H9 (cell line): ENCODE measurements around the gene MT1F. TPM values are rescaled to one million over a fixed set of nuclear protein-coding genes. Genes with fewer than 3 reads are reported as not detected.

Experiments
- DNase-seq: peaks from one replicate; pipeline ENCODE4 v3.0.0-alpha.2; 2017
- H2AFZ ChIP-seq: one replicate; pipeline ENCODE4 v1.6.1; 2013; ENCODE audit warnings: mild to moderate bottlenecking, low read length, control low read depth, moderate library complexity
- H2AK5ac ChIP-seq: 2 replicates; pipeline ENCODE4 v1.6.1; 2013; ENCODE audit warnings: low read length, control low read depth, mixed read lengths; ENCODE audit not compliant: insufficient read length
- H2BK120ac ChIP-seq: one replicate; pipeline ENCODE4 v1.6.1; 2013; ENCODE audit warnings: low read depth, mild to moderate bottlenecking, low read length, control low read depth, inconsistent platforms; ENCODE audit not compliant: poor library complexity, severe bottlenecking
- H2BK12ac ChIP-seq: 2 replicates; pipeline ENCODE4 v1.6.1; 2013; ENCODE audit warnings: low read length, control low read depth, mixed read lengths, low read depth; ENCODE audit not compliant: insufficient read length
- H2BK15ac ChIP-seq: 2 replicates; pipeline ENCODE4 v1.6.1; 2013; ENCODE audit warnings: low read depth, low read length, control low read depth
- H2BK20ac ChIP-seq: one replicate; pipeline ENCODE4 v1.6.1; 2013; ENCODE audit warnings: low read depth, mild to moderate bottlenecking, low read length, control low read depth, inconsistent platforms; ENCODE audit not compliant: poor library complexity, severe bottlenecking
- H2BK5ac ChIP-seq: 2 replicates; pipeline ENCODE4 v1.6.1; 2013; ENCODE audit warnings: low read length, control low read depth, mixed read lengths; ENCODE audit not compliant: insufficient read length
- H3K14ac ChIP-seq: 2 replicates; pipeline ENCODE4 v1.6.1; 2013; ENCODE audit warnings: low read length, control low read depth; ENCODE audit not compliant: insufficient read depth
- H3K18ac ChIP-seq: 2 replicates; pipeline ENCODE4 v1.6.1; 2013; ENCODE audit warnings: low read depth, mild to moderate bottlenecking, mixed read lengths, low read length, control low read depth; ENCODE audit not compliant: insufficient read length
- H3K23ac ChIP-seq: 2 replicates; pipeline ENCODE4 v1.6.1; 2013; ENCODE audit warnings: low read length, control low read depth, mixed read lengths, low read depth; ENCODE audit not compliant: insufficient read length
- H3K23me2 ChIP-seq: 2 replicates; pipeline ENCODE4 v1.6.1; 2013; ENCODE audit warnings: low read depth, mild to moderate bottlenecking, mixed read lengths, low read length, control low read depth; ENCODE audit not compliant: insufficient read length, poor library complexity, severe bottlenecking
- H3K27ac ChIP-seq: 2 replicates; pipeline ENCODE4 v1.5.1; 2013; ENCODE audit warnings: low read length, control low read depth, mixed read lengths, low read depth; ENCODE audit not compliant: insufficient read length
- H3K27me3 ChIP-seq: 2 replicates; pipeline ENCODE4 v1.6.1; 2013; ENCODE audit warnings: low read length, control low read depth, inconsistent platforms; ENCODE audit not compliant: insufficient read depth
- H3K4ac ChIP-seq: 2 replicates; pipeline ENCODE4 v1.6.1; 2013; ENCODE audit warnings: low read depth, mild to moderate bottlenecking, control low read depth, inconsistent platforms, low read length, moderate library complexity
- H3K4me1 ChIP-seq: 2 replicates; pipeline ENCODE4 v1.6.1; 2013; ENCODE audit warnings: low read length, control low read depth, inconsistent platforms; ENCODE audit not compliant: insufficient read depth
- H3K4me2 ChIP-seq: 2 replicates; pipeline ENCODE4 v1.6.1; 2013; ENCODE audit warnings: low read length, control low read depth, mixed read lengths; ENCODE audit not compliant: insufficient read length, insufficient read depth
- H3K56ac ChIP-seq: 2 replicates; pipeline ENCODE4 v1.6.1; 2013; ENCODE audit warnings: low read depth, mild to moderate bottlenecking, mixed read lengths, low read length, control low read depth; ENCODE audit not compliant: insufficient read length
- H3K79me1 ChIP-seq: 2 replicates; pipeline ENCODE4 v1.6.1; 2013; ENCODE audit warnings: low read depth, mild to moderate bottlenecking, moderate library complexity, low read length, control low read depth, inconsistent platforms; ENCODE audit not compliant: insufficient read depth, poor library complexity, severe bottlenecking
- H3K79me2 ChIP-seq: 2 replicates; pipeline ENCODE4 v1.6.1; 2013; ENCODE audit warnings: low read length, control low read depth, inconsistent platforms; ENCODE audit not compliant: insufficient read depth
- H3K9ac ChIP-seq: 2 replicates; pipeline ENCODE4 v1.6.1; 2013; ENCODE audit warnings: low read length, control low read depth, mixed read lengths; ENCODE audit not compliant: insufficient read length; ENCODE audit errors: extremely low read depth
- H3K9me3 ChIP-seq: one replicate; pipeline ENCODE4 v1.6.1; 2013; ENCODE audit warnings: low read depth, low read length, inconsistent platforms; ENCODE audit not compliant: control insufficient read depth
- H3T11ph ChIP-seq: one replicate; pipeline ENCODE4 v1.6.1; 2013; ENCODE audit warnings: mild to moderate bottlenecking, low read length, control low read depth, inconsistent platforms
- H4K20me1 ChIP-seq: one replicate; pipeline ENCODE4 v1.6.1; 2013; ENCODE audit not compliant: control insufficient read depth, insufficient read length, insufficient read depth
- H4K5ac ChIP-seq: 2 replicates; pipeline ENCODE4 v1.6.1; 2013; ENCODE audit warnings: low read depth, mild to moderate bottlenecking, mixed read lengths, low read length, control low read depth; ENCODE audit not compliant: insufficient read length
- H4K8ac ChIP-seq: replicated peaks from 2 replicates; pipeline ENCODE4 v1.6.1; 2013; ENCODE audit warnings: low read length, control low read depth, mixed read lengths, low read depth; ENCODE audit not compliant: insufficient read length
- H4K91ac ChIP-seq: 2 replicates; pipeline ENCODE4 v1.6.1; 2013; ENCODE audit warnings: low read depth, mild to moderate bottlenecking, moderate library complexity, mixed read lengths, low read length, control low read depth; ENCODE audit not compliant: insufficient read length
- H3K27ac Mint-ChIP-seq, 3 experiments: 2 replicates in 2 of 3; 3 replicates in 1 of 3; pipeline ENCODE4 v1.8.0; 2020 to 2021; ENCODE audit warnings: mixed read lengths in 3 of 3, mild to moderate bottlenecking in 1 of 3, moderate library complexity in 1 of 3
- H3K27me3 Mint-ChIP-seq: 2 replicates; pipeline ENCODE4 v1.8.0; 2021; ENCODE audit warnings: low read depth, mild to moderate bottlenecking, moderate library complexity, mixed read lengths
- H3K36me3 Mint-ChIP-seq, 3 experiments: 2 replicates in 2 of 3; 3 replicates in 1 of 3; pipeline ENCODE4 v1.8.0; 2020 to 2021; ENCODE audit warnings: low read depth in 3 of 3, mixed read lengths in 3 of 3; ENCODE audit not compliant: insufficient read depth in 1 of 3
- H3K4me1 Mint-ChIP-seq, 2 experiments: 2 replicates each; pipeline ENCODE4 v1.8.0; 2020; ENCODE audit warnings: mixed read lengths in 2 of 2
- H3K4me3 Mint-ChIP-seq, 2 experiments: 2 replicates in 1 of 2; 3 replicates in 1 of 2; pipeline ENCODE4 v1.8.0; 2020 to 2021; ENCODE audit warnings: mild to moderate bottlenecking in 2 of 2, mixed read lengths in 2 of 2, moderate library complexity in 1 of 2
- H3K9me3 Mint-ChIP-seq, 2 experiments: 2 replicates in 1 of 2; 3 replicates in 1 of 2; pipeline ENCODE4 v1.8.0; 2020; ENCODE audit warnings: mild to moderate bottlenecking in 2 of 2, mixed read lengths in 2 of 2, moderate library complexity in 1 of 2
- WGBS: extraction: QIAGEN DNeasy Blood & Tissue Kit; methylation state at CpG from one replicate; pipeline ENCODE4 v1.1.7; 2013; ENCODE audit warnings: missing lambda C conversion rate, low lambda C conversion rate, mixed read lengths; ENCODE audit not compliant: insufficient read length; ENCODE audit errors: extremely low coverage; 5-methylcytosine and 5-hydroxymethylcytosine counted together
- total RNA-seq: library from RNA; stranded (reverse); gene quantifications from 2 replicates; pipeline ENCODE4 v1.2.1, GENCODE V29; 2021
- TF ChIP-seq, protein P1 (sequence below): fragments of 200-600 bp; sonication (generic); conservative IDR thresholded peaks from 3 replicates; pipeline ENCODE4 v1.8.0; 2021; ENCODE audit warnings: antibody characterized with exemption, mild to moderate bottlenecking

The MT1F gene
- total RNA-seq, 1 experiment from 2014 or later, result 26.1 TPM

DNA sequence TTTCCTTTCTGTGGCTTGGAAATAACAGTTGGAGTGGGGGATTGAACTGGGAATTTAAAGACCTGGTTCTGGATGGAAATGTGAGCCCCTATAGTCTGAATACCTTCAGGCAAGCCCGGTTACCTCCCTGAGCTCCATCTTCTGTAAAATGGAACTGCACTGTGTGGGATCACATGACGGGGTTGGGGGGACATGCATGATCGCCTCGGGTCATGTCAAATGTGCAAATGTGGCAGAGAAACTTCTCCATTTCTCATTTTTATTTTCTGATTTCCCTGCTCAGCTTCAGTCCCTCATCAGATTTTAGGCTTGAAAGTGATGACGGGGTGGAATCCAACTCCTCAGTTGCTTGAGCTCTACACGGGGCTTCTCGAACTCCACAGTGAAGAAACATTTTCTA lies 4.5 kb upstream of the MT1F start:
- Mint-ChIP-seq H3K27me3 (peaks cover 74% of the 10 kb centered on the region), H3K27ac (no peak overlapping the region), H3K36me3 (no peaks in the 10 kb centered on the region), H3K4me3 (no peak overlapping the region; a peak in 1 of 5 replicates), H3K4me1 (peaks cover 8 to 12% of the 10 kb centered on the region in 2 experiments), H3K9me3 (no peaks in the 10 kb centered on the region)
- no peak overlapping the region for H3K27ac ChIP-seq
- H3K14ac ChIP-seq, result no peak overlapping the region
- no peaks in the 10 kb centered on the region for H3K9me3 ChIP-seq
- H3K4me1 ChIP-seq, result peaks cover 2% of the 10 kb centered on the region; the same call in 1 of the 2 replicates
- DNase-seq, result no peak
- no peak overlapping the region for H3K4ac ChIP-seq
- H2AFZ ChIP-seq, result no peak overlapping the region
- peaks cover 5% of the 10 kb centered on the region for H3K23me2 ChIP-seq
- no CpG with 5 or more reads among the region's 7 CpGs for WGBS
- no peak overlapping the region for H2BK15ac ChIP-seq
- no peak overlapping the region for H3K23ac ChIP-seq
- H3K9ac ChIP-seq, result no peak overlapping the region
- H3K79me1 ChIP-seq, result no peaks in the 10 kb centered on the region
- no peak overlapping the region for H4K91ac ChIP-seq
- no peak overlapping the region for H2BK5ac ChIP-seq
- no peak overlapping the region for H3K18ac ChIP-seq
- H4K20me1 ChIP-seq, result no peaks in the 10 kb centered on the region
- no peak overlapping the region for H4K8ac ChIP-seq
- H2BK12ac ChIP-seq, result no peak overlapping the region
- H2AK5ac ChIP-seq, result no peak overlapping the region
- TF ChIP-seq, protein P1, sequence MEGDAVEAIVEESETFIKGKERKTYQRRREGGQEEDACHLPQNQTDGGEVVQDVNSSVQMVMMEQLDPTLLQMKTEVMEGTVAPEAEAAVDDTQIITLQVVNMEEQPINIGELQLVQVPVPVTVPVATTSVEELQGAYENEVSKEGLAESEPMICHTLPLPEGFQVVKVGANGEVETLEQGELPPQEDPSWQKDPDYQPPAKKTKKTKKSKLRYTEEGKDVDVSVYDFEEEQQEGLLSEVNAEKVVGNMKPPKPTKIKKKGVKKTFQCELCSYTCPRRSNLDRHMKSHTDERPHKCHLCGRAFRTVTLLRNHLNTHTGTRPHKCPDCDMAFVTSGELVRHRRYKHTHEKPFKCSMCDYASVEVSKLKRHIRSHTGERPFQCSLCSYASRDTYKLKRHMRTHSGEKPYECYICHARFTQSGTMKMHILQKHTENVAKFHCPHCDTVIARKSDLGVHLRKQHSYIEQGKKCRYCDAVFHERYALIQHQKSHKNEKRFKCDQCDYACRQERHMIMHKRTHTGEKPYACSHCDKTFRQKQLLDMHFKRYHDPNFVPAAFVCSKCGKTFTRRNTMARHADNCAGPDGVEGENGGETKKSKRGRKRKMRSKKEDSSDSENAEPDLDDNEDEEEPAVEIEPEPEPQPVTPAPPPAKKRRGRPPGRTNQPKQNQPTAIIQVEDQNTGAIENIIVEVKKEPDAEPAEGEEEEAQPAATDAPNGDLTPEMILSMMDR, result no peak
- H3K56ac ChIP-seq, result no peak overlapping the region
- H3K4me2 ChIP-seq, result no peak overlapping the region
- no peak overlapping the region for H2BK20ac ChIP-seq
- H2BK120ac ChIP-seq, result no peak overlapping the region
- H4K5ac ChIP-seq, result no peak overlapping the region
- no peaks in the 10 kb centered on the region for H3K79me2 ChIP-seq
- H3T11ph ChIP-seq, result no peak overlapping the region
- peaks cover 5% of the 10 kb centered on the region; the same call in 1 of the 2 replicates for H3K27me3 ChIP-seq
